Osteoblast (primary cell): ENCODE results near the gene SHISA9. TPM values are rescaled to one million over a fixed set of nuclear protein-coding genes. Genes with fewer than 3 reads are reported as not detected.
"Not testable (repeated sequence)": the region's sequence is repeated elsewhere in the genome, so short reads cannot be mapped to it uniquely, and the experiment has no call there.

Experiments used
- DNase-seq: peaks from one replicate; pipeline ENCODE4 v3.0.0; 2011; ENCODE audit warnings: low spot score, mixed read lengths; ENCODE audit not compliant: insufficient read length; ENCODE audit errors: missing footprints
- H2AFZ ChIP-seq: 2 replicates; pipeline ENCODE4 v1.6.0; 2011; ENCODE audit warnings: mild to moderate bottlenecking, low read length
- H3K27ac ChIP-seq: 2 replicates; pipeline ENCODE4 v1.5.1; 2011; ENCODE audit warnings: mild to moderate bottlenecking, low read depth, low read length, moderate library complexity
- H3K27me3 ChIP-seq: 2 replicates; pipeline ENCODE4 v1.6.0; 2012; ENCODE audit warnings: mild to moderate bottlenecking, control low read depth, inconsistent platforms, low read length, moderate library complexity; ENCODE audit not compliant: insufficient read depth
- H3K36me3 ChIP-seq: 2 replicates; pipeline ENCODE4 v1.5.1; 2011; ENCODE audit warnings: mild to moderate bottlenecking, low read length, control low read depth, moderate library complexity; ENCODE audit not compliant: insufficient read depth
- H3K4me1 ChIP-seq: 2 replicates; pipeline ENCODE4 v1.5.1; 2011; ENCODE audit warnings: mild to moderate bottlenecking, low read length, control low read depth, moderate library complexity; ENCODE audit not compliant: insufficient read depth
- H3K4me2 ChIP-seq: 2 replicates; pipeline ENCODE4 v1.6.0; 2011; ENCODE audit warnings: mild to moderate bottlenecking, low read length; ENCODE audit not compliant: insufficient read depth
- H3K4me3 ChIP-seq: fragments of 200-600 bp; sonication (generic); 3 replicates; pipeline ENCODE4 v1.5.1; 2012; ENCODE audit warnings: mild to moderate bottlenecking, low read length, inconsistent platforms; ENCODE audit not compliant: insufficient read depth
- H3K79me2 ChIP-seq: 2 replicates; pipeline ENCODE4 v1.6.0; 2012; ENCODE audit warnings: mild to moderate bottlenecking, low read length, control low read depth, inconsistent platforms; ENCODE audit not compliant: insufficient read depth
- H3K9me3 ChIP-seq: 2 replicates; pipeline ENCODE4 v1.5.1; 2011; ENCODE audit warnings: low read depth, low read length, control low read depth
- H4K20me1 ChIP-seq: 2 replicates; pipeline ENCODE4 v1.6.0; 2012; ENCODE audit warnings: mild to moderate bottlenecking, low read length, control low read depth; ENCODE audit not compliant: insufficient read depth
- total RNA-seq: library from RNA; depleted of rRNA; stranded (reverse); fragments of >200 nt; gene quantifications from 2 replicates; pipeline ENCODE4 v1.2.3, GENCODE V29; 2012
- TF ChIP-seq, protein P1 (sequence below): IDR thresholded peaks from 2 replicates; pipeline ENCODE4 v1.5.1; 2011; ENCODE audit warnings: mild to moderate bottlenecking, low read depth, low read length, moderate library complexity; ENCODE audit errors: extremely low read depth

SHISA9 gene
- total RNA-seq, 1 donor: under 0.01 TPM

DNA sequence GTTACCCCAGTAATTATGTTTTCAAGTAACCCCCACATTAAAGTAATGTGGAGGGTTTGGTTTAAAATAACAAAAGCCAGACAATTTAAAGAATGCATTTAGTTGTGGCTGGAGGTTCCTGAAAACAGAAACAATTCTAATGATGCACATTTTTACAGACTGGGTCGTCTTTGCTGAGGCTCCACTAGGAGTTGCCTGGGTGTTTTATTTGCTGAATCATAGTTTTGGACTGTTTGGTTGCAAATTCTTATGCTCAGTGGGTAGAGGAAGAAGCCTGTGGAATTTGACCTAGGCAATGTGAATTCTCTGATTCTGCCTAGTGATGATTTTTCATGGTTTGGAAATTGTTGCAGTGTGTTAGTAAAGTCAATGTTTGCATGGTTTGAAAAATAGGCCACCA is 16.3 kb downstream of the SHISA9 start:
- TF ChIP-seq, protein P1, sequence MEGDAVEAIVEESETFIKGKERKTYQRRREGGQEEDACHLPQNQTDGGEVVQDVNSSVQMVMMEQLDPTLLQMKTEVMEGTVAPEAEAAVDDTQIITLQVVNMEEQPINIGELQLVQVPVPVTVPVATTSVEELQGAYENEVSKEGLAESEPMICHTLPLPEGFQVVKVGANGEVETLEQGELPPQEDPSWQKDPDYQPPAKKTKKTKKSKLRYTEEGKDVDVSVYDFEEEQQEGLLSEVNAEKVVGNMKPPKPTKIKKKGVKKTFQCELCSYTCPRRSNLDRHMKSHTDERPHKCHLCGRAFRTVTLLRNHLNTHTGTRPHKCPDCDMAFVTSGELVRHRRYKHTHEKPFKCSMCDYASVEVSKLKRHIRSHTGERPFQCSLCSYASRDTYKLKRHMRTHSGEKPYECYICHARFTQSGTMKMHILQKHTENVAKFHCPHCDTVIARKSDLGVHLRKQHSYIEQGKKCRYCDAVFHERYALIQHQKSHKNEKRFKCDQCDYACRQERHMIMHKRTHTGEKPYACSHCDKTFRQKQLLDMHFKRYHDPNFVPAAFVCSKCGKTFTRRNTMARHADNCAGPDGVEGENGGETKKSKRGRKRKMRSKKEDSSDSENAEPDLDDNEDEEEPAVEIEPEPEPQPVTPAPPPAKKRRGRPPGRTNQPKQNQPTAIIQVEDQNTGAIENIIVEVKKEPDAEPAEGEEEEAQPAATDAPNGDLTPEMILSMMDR: no peak
- H3K27ac ChIP-seq: no peak overlapping the region
- no peak for DNase-seq
- H3K4me2 ChIP-seq: no peak overlapping the region
- H3K27me3 ChIP-seq: no peaks in the 10 kb centered on the region
- no peaks in the 10 kb centered on the region for H3K4me1 ChIP-seq
- no peaks in the 10 kb centered on the region for H3K9me3 ChIP-seq
- no peak overlapping the region for H2AFZ ChIP-seq
- no peak overlapping the region for H3K4me3 ChIP-seq
- H3K79me2 ChIP-seq: no peaks in the 10 kb centered on the region
- no peaks in the 10 kb centered on the region for H3K36me3 ChIP-seq
- no peaks in the 10 kb centered on the region for H4K20me1 ChIP-seq

DNA sequence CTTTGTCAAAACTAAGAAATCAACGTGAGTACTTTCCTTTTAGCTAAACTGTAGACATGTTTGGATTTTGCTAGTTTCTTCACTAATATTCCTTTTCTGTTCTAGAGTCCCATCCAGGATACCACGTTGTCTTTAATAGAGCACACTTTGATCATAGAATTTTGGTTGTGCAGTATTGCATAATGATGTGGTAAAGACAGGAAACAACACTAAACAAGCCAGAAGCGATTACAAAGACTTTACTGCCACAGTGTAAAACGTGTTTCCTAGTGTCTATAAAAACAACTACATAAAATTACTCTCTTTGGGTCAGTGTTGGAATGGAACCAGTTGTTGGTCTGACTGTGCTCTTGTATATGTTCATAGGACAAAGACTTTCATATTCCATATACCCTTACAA is 19.3 kb downstream of the SHISA9 start:
- Histone ChIP-seq H3K79me2 (no peaks in the 10 kb centered on the region), H2AFZ (no peak overlapping the region), H3K27me3 (no peaks in the 10 kb centered on the region), H4K20me1 (no peaks in the 10 kb centered on the region), H3K4me3 (no peak overlapping the region), H3K4me2 (no peak overlapping the region), H3K4me1 (no peaks in the 10 kb centered on the region), H3K9me3 (no peaks in the 10 kb centered on the region), H3K27ac (no peak overlapping the region), H3K36me3 (no peaks in the 10 kb centered on the region)
- TF ChIP-seq, protein P1: no peak
- no peak for DNase-seq

DNA sequence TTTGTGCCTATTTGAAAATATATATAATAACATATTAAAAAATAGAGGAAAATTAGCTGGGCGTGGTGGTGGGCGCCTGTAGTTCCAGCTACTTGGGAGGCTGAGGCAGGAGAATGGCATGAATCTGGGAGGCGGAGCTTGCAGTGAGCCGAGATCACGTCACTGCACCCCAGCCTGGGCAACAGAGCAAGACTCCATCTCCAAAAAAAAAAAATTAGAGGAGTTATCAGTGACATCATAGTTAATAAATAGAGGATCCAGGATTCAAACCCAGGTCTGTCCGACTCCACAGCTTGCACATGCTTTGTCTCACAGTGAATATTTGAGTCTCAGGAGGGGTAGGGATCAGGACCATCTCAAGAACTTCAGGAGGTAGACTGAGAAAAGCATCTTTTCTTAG is 22.2 kb downstream of the SHISA9 start:
- H2AFZ ChIP-seq, H3K9me3 ChIP-seq, H3K4me1 ChIP-seq, H3K27ac ChIP-seq, DNase-seq, H3K4me2 ChIP-seq, H3K4me3 ChIP-seq, H4K20me1 ChIP-seq, H3K79me2 ChIP-seq, H3K36me3 ChIP-seq, H3K27me3 ChIP-seq: not testable (repeated sequence)

DNA sequence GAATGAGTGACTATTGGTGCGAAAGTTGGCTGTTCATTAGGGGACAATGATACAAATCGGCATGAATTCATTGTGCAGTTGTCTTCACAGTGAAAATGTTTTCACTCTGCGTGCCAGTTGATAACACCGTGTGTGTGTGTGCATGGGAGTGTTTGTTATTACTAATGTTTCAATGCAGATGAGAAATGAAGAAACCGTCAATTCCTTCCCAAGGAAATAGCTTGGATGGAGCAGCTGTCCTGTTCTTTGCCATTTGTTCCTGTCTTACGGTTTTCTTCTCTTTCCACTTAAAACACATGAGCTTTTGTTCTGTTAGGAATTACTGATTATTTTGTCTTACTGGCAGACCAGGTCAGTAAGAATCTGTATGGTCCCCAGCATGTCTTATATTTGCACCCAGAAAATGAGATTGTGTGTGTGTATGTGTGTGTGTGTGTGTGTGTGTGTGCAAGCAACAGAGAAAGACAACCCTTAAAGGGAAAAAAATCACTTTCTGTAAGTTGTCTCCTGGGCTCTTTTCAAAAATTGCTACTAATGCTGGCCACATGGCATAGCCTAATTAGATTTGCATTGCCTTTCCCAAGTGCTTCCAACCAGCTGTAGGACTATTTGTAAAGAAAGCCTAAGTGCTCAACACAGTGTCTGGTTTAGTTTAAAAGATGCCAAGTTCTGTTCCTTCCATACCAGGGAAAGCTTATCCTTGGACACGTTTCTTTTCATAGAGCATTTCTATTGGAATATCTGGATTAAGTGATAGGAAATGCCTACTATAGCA is 23.8 kb downstream of the SHISA9 start:
- Histone ChIP-seq H3K79me2 (no peaks in the 10 kb centered on the region), H3K4me1 (no peaks in the 10 kb centered on the region), H2AFZ (no peak overlapping the region), H3K9me3 (no peaks in the 10 kb centered on the region), H3K4me2 (no peak overlapping the region), H3K36me3 (no peaks in the 10 kb centered on the region), H3K4me3 (no peak overlapping the region), H3K27me3 (no peaks in the 10 kb centered on the region), H4K20me1 (no peaks in the 10 kb centered on the region), H3K27ac (no peak overlapping the region)
- TF ChIP-seq, protein P1: no peak
- no peak for DNase-seq
